Gastrocnemius medialis (tissue), 4 donors: Measurements from ENCODE around the gene MYRIP. TPM values are rescaled to one million over a fixed set of nuclear protein-coding genes. Genes with fewer than 3 reads are reported as not detected.

Experiments used
- ATAC-seq, 2 donors: fragments of 150-250 bp; one replicate each; pipeline ENCODE4 v1.9.1; 2016
- DNase-seq, 2 donors: peaks; one replicate each; pipeline ENCODE4 v3.0.0-alpha.2; 2019
- H3K27ac ChIP-seq, 4 donors: fragments of 200-600 bp; sonication (generic); 1 replicate in 1 of 4; 2 replicates in 3 of 4; pipeline ENCODE4 v1.5.1; 2016 to 2018; ENCODE audit warnings: mild to moderate bottlenecking in 2 of 4, moderate library complexity in 1 of 4
- H3K27me3 ChIP-seq, 3 donors: fragments of 200-600 bp; sonication (generic) in 2 of 3; 1 replicate in 1 of 3; 2 replicates in 2 of 3; pipeline versions ENCODE4 v1.5.1 to v1.6.0; 2016 to 2019; ENCODE audit warnings: mild to moderate bottlenecking in 1 of 3, moderate library complexity in 1 of 3
- H3K36me3 ChIP-seq, 2 donors: fragments of 200-600 bp; sonication (generic) in 1 of 2; one replicate each; pipeline ENCODE4 v1.5.1; 2017 to 2018
- H3K4me1 ChIP-seq, 2 donors: fragments of 200-600 bp; sonication (generic) in 1 of 2; one replicate each; pipeline ENCODE4 v1.5.1; 2016 to 2017; ENCODE audit warnings: mild to moderate bottlenecking in 2 of 2
- H3K4me3 ChIP-seq, 4 donors: fragments of 200-600 bp; sonication (generic) in 3 of 4; 1 replicate in 1 of 4; 2 replicates in 3 of 4; pipeline ENCODE4 v1.5.1; 2016 to 2019; ENCODE audit warnings: mild to moderate bottlenecking in 2 of 4
- H3K9me3 ChIP-seq, 3 donors: fragments of 200-600 bp; sonication (generic) in 2 of 3; 1 replicate in 1 of 3; 2 replicates in 2 of 3; pipeline ENCODE4 v1.5.1; 2016 to 2019
- CTCF ChIP-seq, 5 experiments: fragments of 450-650 bp in 3 of 5; fragments of 200-600 bp in 2 of 5; sonication (generic) in 2 of 5; IDR thresholded peaks in 4 of 5; conservative IDR thresholded peaks in 1 of 5; 1 replicate in 4 of 5; 2 replicates in 1 of 5; pipeline ENCODE4 v1.5.1; 2016 to 2019; ENCODE audit warnings: antibody characterized with exemption in 5 of 5, mild to moderate bottlenecking in 3 of 5, moderate library complexity in 3 of 5
- POLR2A ChIP-seq, 2 donors: fragments of 450-650 bp; IDR thresholded peaks; one replicate each; pipeline ENCODE4 v1.6.1; 2017; ENCODE audit warnings: antibody characterized with exemption in 2 of 2, mild to moderate bottlenecking in 2 of 2, moderate library complexity in 2 of 2
- in situ Hi-C, 4 donors: fragments of 200-750 bp; cut with MboI; loops; one replicate each; pipeline versions ENCODE4 v1.15.0 to v1.8.0; 2017; ENCODE audit warnings: low sequenced_read_pairs in 4 of 4
- intact Hi-C: fragments of 100-400 bp; cut with DNase I; formaldehyde crosslinking; loops from one replicate; pipeline ENCODE4 v1.15.1; 2023; ENCODE audit warnings: low total_unique reads
- total RNA-seq, 4 donors: library from RNA; depleted of rRNA; stranded (reverse); fragments of >200 nt; gene quantifications; one replicate each; pipeline versions ENCODE4 v1.1.0 to v1.2.3, GENCODE V29; 2016

Gene MYRIP
- total RNA-seq, 4 donors from 2014 or later: 0.66 to 1.9 (median 1.5) TPM

- DNase-seq (no peak), ATAC-seq (no peak)
- TF ChIP-seq POLR2A (IDR thresholded peaks at IDR 0.05) (no peak), CTCF (IDR thresholded peaks at IDR 0.05 in 4 of 5, conservative IDR thresholded peaks at IDR 0.05 in 1 of 5) (no peak)
- Histone ChIP-seq H3K27ac (no peak overlapping the region), H3K4me1 (no peaks in the 10 kb centered on the region), H3K4me3 (no peak overlapping the region), H3K36me3 (no peaks in the 10 kb centered on the region), H3K9me3 (no peaks in the 10 kb centered on the region), H3K27me3 (no peaks in the 10 kb centered on the region)
- in situ Hi-C loops: no loop called here
- intact Hi-C loops: no loop called here
Measured at GRCh38 chr3:39870706-39871105, 61.3 kb downstream of the MYRIP start.

GRCh38 chr3:39879581-39879980 is 70.2 kb downstream of the MYRIP start:
- intact Hi-C loops: no loop called here
- H3K27me3 ChIP-seq: no peaks in the 10 kb centered on the region
- TF ChIP-seq CTCF (IDR thresholded peaks at IDR 0.05 in 4 of 5, conservative IDR thresholded peaks at IDR 0.05 in 1 of 5) (no peak), POLR2A (IDR thresholded peaks at IDR 0.05) (no peak)
- DNase-seq (no peak), ATAC-seq (no peak)
- H3K4me3 ChIP-seq: no peak overlapping the region
- H3K36me3 ChIP-seq: no peaks in the 10 kb centered on the region
- H3K9me3 ChIP-seq: no peaks in the 10 kb centered on the region
- in situ Hi-C loops: no loop called here
- no peak overlapping the region for H3K27ac ChIP-seq
- H3K4me1 ChIP-seq: no peaks in the 10 kb centered on the region

GRCh38 chr3:39882111-39882510 is 72.7 kb downstream of the MYRIP start:
- in situ Hi-C loops (no loop called here), intact Hi-C loops (no loop called here)
- H3K27me3 ChIP-seq: no peaks in the 10 kb centered on the region
- DNase-seq (no peak), ATAC-seq (no peak)
- no peak overlapping the region for H3K4me3 ChIP-seq
- H3K27ac ChIP-seq: no peak overlapping the region
- no peaks in the 10 kb centered on the region for H3K4me1 ChIP-seq
- H3K36me3 ChIP-seq: no peaks in the 10 kb centered on the region
- no peak for TF ChIP-seq CTCF (IDR thresholded peaks at IDR 0.05 in 4 of 5, conservative IDR thresholded peaks at IDR 0.05 in 1 of 5)
- TF ChIP-seq POLR2A (IDR thresholded peaks at IDR 0.05): no peak
- H3K9me3 ChIP-seq: no peaks in the 10 kb centered on the region

GRCh38 chr3:39892068-39892467 is 82.7 kb downstream of the MYRIP start:
- no peak for TF ChIP-seq POLR2A (IDR thresholded peaks at IDR 0.05)
- no peak for TF ChIP-seq CTCF (IDR thresholded peaks at IDR 0.05 in 4 of 5, conservative IDR thresholded peaks at IDR 0.05 in 1 of 5)
- Histone ChIP-seq H3K4me3 (no peak overlapping the region), H3K36me3 (no peaks in the 10 kb centered on the region), H3K27ac (no peak overlapping the region), H3K4me1 (no peaks in the 10 kb centered on the region), H3K9me3 (no peaks in the 10 kb centered on the region), H3K27me3 (no peaks in the 10 kb centered on the region)
- in situ Hi-C loops (no loop called here), intact Hi-C loops (no loop called here)
- DNase-seq (no peak), ATAC-seq (no peak)

GRCh38 chr3:39896184-39896583 is 86.8 kb downstream of the MYRIP start:
- no peak overlapping the region for H3K4me3 ChIP-seq
- no peak for TF ChIP-seq CTCF (IDR thresholded peaks at IDR 0.05 in 4 of 5, conservative IDR thresholded peaks at IDR 0.05 in 1 of 5)
- no peak for TF ChIP-seq POLR2A (IDR thresholded peaks at IDR 0.05)
- DNase-seq (no peak), ATAC-seq (no peak)
- H3K27me3 ChIP-seq: no peaks in the 10 kb centered on the region
- H3K4me1 ChIP-seq: no peaks in the 10 kb centered on the region
- H3K27ac ChIP-seq: no peak overlapping the region
- H3K36me3 ChIP-seq: no peaks in the 10 kb centered on the region
- no peaks in the 10 kb centered on the region for H3K9me3 ChIP-seq
- in situ Hi-C loops (no loop called here), intact Hi-C loops (no loop called here)
